ENCODE data around the gene NDUFB2.
"Not testable (repeated sequence)": the region's sequence is repeated elsewhere in the genome, so short reads cannot be mapped to it uniquely, and the experiment has no call there.

Gene NDUFB2

GRCh38 chr7:140696680-140697446 is at the start of gene NDUFB2:
NDUFB2 (plus strand) TSS chr7:140696708; CDS start chr7:140696745, 37 bp downstream.
- DNase-seq (ENCODE audit: low spot score): peak; percentile 88

GRCh38 chr7:140646931-140647647 is 49.4 kb upstream of the NDUFB2 start:
- peak; percentile 72 for DNase-seq (ENCODE audit: low spot score)

GRCh38 chr7:140649556-140650205 is 46.8 kb upstream of the NDUFB2 start:
- DNase-seq (ENCODE audit: low spot score): no peak

- no peak for DNase-seq (ENCODE audit: low spot score)
Observed at GRCh38 chr7:140650367-140650766, 46.1 kb upstream of the NDUFB2 start.

GRCh38 chr7:140653319-140654108 is 43.0 kb upstream of the NDUFB2 start:
- DNase-seq (ENCODE audit: low spot score): peak; percentile 91

GRCh38 chr7:140654109-140654387 is 42.5 kb upstream of the NDUFB2 start:
- DNase-seq (ENCODE audit: low spot score): no peak

- DNase-seq (ENCODE audit: low spot score): no peak
Observed at GRCh38 chr7:140654661-140655060, 41.8 kb upstream of the NDUFB2 start.

- DNase-seq (ENCODE audit: low spot score): no peak
Observed at GRCh38 chr7:140655511-140656408, 40.7 kb upstream of the NDUFB2 start.

- DNase-seq (ENCODE audit: low spot score): no peak
Observed at GRCh38 chr7:140656548-140657515, 39.7 kb upstream of the NDUFB2 start.

- DNase-seq (ENCODE audit: low spot score): no peak
Observed at GRCh38 chr7:140657891-140658290, 38.6 kb upstream of the NDUFB2 start.

- no peak for DNase-seq (ENCODE audit: low spot score)
Observed at GRCh38 chr7:140659856-140660255, 36.7 kb upstream of the NDUFB2 start.

- no peak for DNase-seq (ENCODE audit: low spot score)
Observed at GRCh38 chr7:140661124-140661523, 35.4 kb upstream of the NDUFB2 start.

GRCh38 chr7:140662938-140663337 is 33.6 kb upstream of the NDUFB2 start:
- DNase-seq (ENCODE audit: low spot score): not testable (repeated sequence)

GRCh38 chr7:140667476-140667875 is 29.0 kb upstream of the NDUFB2 start:
- no peak for DNase-seq (ENCODE audit: low spot score)

- no peak for DNase-seq (ENCODE audit: low spot score)
Observed at GRCh38 chr7:140668641-140669040, 27.9 kb upstream of the NDUFB2 start.

GRCh38 chr7:140669352-140669751 is 27.2 kb upstream of the NDUFB2 start:
- DNase-seq (ENCODE audit: low spot score): no peak

GRCh38 chr7:140669862-140670261 is 26.6 kb upstream of the NDUFB2 start:
- DNase-seq (ENCODE audit: low spot score): not testable (repeated sequence)

- DNase-seq (ENCODE audit: low spot score): no peak
Observed at GRCh38 chr7:140670343-140670935, 26.1 kb upstream of the NDUFB2 start.

- DNase-seq (ENCODE audit: low spot score): no peak
Observed at GRCh38 chr7:140671966-140672365, 24.5 kb upstream of the NDUFB2 start.
